GM21825 (cell line): ENCODE measurements around the gene ZBTB20.

Experiments
- ATAC-seq: cut with Tn5 transposase; IDR thresholded peaks from one replicate; pipeline ENCODE4 v1.9.1; 2021; ENCODE audit warnings: mild to moderate bottlenecking, moderate library complexity; ENCODE audit not compliant: unreplicated experiment

Gene ZBTB20

GRCh38 chr3:114327665-114328064 is 819.4 kb downstream of the ZBTB20 start:
- no peak for ATAC-seq

- peak; percentile 66 for ATAC-seq
Measured at GRCh38 chr3:114323546-114324254, 823.4 kb downstream of the ZBTB20 start.

DNA sequence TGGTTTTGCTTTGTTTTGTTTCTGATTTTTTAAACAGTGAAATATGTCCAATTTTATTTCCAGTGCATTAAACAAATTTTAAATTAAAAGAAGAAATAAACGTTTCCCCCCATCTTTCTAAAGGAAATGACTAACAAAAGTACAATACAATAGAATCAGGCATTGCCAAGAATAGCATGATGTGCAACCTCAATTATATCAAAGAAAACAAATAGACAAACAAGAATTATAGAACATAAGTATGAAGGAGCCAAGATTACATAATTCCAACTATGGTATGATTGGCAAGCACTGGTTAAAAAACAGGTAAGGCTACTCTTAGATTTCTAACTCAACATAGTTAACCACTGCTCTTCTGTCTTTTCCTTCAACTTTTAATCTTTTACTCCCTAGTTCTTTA is 826.8 kb downstream of the ZBTB20 start:
- no peak for ATAC-seq

DNA sequence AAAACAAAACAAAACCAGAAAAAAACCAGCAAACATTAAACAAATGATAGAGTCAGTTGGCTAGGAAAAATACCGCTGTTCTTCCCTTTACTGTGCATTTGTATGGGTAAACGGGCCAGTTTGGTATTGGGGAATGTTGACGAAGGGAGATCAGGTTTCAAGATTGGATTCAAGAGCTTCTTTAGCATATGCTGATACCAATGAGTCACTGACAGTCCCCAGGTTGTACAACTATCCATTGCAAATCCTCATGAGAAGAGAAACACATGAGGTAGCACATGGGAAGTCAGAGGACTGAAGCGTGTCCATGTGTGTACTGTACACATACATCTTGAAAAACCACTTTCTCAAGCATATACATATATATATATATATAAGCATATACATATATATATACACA is 827.6 kb downstream of the ZBTB20 start:
- no peak for ATAC-seq

DNA sequence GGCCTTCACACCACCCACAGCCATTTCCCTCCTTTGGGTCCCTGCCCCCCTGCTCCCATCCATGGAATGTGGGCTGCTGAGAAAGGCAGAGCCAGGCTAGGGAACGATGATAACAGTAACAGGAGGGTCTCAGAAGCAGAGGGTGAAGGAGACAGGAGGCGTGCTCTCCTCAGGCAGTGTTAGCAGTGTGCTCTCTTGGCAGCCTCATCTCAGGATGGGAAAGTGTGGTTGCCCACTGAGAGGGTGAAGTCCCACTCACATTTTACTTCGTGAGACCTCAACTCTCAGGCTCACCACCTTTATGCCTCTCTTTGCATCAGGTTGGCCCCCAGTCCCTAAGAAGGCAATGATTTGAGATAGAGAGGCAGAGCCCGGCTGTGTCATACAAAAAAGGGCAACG is 828.8 kb downstream of the ZBTB20 start:
- ATAC-seq, result no peak

GRCh38 chr3:114314282-114314681 is 832.8 kb downstream of the ZBTB20 start:
- ATAC-seq, result no peak

- no peak for ATAC-seq
Measured at GRCh38 chr3:114313426-114313825, 833.7 kb downstream of the ZBTB20 start.

- ATAC-seq, result no peak
Measured at GRCh38 chr3:114310695-114311094, 836.4 kb downstream of the ZBTB20 start.

DNA sequence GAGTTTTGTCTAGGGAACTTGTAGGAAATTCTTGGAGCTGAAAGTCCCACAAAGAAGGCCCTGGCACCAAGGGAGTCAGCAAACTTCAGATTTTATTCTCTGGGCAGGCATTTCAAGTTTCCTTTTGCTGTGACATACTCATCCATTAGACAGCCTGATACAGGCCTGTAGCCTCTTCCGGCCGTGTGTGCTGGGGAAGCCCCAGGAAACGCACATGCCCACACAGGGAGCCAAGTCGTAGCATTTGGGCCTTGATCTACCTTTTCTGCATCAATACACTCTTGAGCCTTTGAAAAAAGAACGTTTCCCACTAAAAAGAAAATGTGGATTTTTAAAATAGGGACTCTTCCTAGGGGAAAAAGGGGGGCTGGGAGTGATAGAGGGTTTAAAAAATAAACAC is 838.3 kb downstream of the ZBTB20 start:
- ATAC-seq, result peak; percentile 88

DNA sequence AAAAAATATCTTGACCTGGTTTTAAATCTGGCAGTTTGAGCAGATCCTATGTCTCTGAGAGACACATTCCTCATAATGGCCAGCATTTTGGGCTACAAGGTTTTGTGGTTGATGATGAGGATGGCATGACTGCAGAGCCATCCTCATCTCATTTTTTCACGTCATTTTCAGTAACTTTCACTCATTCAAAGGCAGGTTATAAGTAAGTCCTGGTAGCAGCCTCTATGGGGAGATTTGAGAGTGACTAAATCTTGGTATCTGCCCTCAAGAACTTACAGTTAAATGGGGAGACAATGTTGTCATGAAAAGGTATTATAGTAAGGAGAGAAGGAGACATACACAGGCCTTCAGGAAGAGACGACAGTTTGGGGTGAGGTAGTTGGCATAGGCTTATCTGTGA is 838.7 kb downstream of the ZBTB20 start:
- ATAC-seq, result no peak

GRCh38 chr3:114307832-114308231 is 839.3 kb downstream of the ZBTB20 start:
- no peak for ATAC-seq

DNA sequence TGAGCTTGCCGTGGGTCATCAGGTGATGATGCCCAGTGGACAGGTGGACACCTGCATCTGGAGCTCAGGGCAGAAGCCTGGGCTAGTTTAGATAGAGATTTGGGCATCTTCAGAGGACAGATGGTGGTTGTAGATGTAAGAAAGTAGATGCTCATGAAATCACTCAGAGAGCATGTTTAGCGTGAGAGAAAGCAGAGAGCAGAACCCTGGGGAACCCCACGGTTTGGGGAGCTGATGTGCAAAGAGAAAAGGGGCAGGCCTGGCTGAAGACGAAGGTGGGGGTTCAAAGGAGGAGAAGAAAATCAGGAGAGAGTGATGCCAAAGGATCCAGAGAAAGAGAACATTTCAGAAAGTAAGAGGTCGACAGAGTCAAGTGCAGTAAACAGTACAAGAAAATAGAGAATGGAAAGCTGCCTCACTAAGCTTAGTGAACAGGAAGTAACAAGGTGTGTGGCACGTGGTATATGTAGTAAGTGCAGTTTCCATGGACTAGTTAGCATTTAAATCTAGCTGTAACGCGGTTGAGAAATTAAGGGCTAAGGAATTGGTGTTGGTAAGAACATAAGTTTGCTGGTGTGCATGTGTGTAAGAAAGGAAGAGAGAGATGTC is 839.8 kb downstream of the ZBTB20 start:
- no peak for ATAC-seq

DNA sequence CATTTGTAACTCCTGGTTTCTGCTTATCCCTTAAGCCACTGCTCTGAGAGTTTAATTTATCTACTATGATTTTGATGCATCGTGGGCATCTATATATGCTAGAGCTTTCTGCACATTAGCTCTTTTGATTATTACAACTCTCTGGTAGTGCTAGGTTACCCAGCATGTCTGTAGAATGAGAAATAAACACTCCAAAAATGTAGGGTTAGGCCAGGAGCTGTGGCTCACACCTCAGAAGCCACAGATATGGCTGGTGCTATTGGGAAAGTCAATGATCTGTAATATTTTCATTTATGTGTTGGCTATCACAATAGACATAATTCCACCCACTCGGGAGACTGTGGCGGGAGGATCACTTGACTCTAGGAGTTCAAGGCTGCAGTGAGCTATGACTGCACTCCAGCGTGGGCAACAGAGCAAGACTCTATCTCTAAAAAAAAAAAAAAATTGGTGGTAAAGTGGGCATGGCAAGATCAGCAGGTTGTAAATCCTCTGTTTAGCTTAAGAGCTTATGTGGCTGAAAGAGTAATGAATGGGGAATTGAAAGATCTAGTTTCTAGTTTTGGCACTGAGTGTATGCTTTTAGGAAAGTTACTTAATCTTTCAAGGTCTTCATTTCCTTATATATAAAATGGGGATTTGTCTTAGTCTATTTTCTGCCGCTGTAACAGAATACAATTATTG is 847.0 kb downstream of the ZBTB20 start:
- ATAC-seq, result no peak

DNA sequence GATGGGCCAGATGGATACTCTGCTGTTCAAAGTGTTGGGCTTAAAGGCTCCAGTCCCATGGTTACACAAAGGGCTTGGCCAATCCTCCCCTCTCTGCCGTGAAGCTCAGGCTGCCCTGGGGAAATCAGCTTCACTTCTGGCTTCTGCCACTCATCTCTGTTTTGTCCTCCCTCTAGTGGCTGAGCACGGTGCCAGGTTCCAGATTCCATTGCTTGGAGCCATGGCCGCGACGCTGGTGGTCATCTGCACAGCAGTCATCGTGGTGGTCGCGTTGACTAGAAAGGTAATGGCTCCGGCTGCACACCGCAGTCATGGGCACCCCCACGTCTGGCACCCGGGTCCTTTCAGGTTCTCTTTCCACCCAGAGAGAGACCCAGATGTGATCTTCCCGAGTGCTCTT is 847.7 kb downstream of the ZBTB20 start:
- no peak for ATAC-seq

DNA sequence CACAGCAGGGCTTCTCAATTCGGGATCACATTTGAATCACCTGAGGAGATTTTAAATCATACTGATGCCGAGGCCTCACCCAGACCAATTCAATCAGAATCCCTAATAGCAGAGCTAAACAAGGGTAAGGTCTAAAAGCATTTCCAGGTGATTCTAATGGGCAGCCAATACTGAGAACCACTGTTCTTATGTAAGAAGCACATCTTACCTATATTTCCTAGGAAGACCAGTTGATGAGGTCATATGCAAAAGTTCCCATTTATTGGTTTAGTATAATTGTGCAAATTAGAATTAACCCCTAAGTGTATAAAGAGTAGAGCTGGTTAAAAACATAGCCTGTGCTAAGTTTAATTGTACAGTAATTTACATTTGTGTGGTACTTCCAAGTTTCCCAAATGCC is 851.1 kb downstream of the ZBTB20 start:
- no peak for ATAC-seq

GRCh38 chr3:114294940-114295480 is 852.1 kb downstream of the ZBTB20 start:
- ATAC-seq, result no peak

DNA sequence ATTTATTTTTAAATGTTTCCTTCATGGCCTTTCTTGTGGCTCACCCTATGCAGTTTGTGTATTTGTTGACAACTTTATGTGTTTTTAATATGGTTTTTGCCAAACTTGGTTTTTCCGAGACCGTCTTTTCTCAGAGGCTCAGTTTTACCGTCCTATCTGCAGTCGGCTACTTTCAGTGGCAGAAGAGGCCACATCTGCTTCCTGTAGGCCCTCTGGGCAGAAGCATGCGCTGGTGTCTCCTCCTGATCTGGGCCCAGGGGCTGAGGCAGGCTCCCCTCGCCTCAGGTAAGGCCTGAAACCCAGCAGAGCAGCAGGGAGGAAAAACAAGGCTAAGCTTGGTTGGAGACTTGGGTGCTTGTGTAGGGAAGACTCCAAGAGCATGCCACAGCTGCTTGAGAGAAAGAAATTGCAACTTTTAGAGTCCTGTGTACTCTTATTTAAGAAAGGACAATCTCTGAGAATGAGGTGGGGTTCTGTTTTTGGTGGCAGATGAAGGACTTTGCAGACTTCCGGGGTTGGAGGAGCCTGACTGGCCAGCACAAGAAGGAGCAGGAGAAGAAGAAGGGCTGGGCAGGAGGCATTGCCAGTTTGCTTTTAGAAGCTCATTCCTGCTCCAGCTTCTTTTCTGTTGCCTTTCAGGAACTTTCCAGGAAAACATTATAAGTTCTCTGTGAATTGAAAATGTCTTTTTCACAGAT is 853.1 kb downstream of the ZBTB20 start, which contains the start of gene TIGIT:
Gene TIGIT (plus strand): TSS at position 191 of the 698 bp plus-strand sequence. CDS start 34 bp downstream, at position 225.
- no peak for ATAC-seq

- peak; percentile 86 for ATAC-seq
Measured at GRCh38 chr3:114290911-114291901, 855.9 kb downstream of the ZBTB20 start.

DNA sequence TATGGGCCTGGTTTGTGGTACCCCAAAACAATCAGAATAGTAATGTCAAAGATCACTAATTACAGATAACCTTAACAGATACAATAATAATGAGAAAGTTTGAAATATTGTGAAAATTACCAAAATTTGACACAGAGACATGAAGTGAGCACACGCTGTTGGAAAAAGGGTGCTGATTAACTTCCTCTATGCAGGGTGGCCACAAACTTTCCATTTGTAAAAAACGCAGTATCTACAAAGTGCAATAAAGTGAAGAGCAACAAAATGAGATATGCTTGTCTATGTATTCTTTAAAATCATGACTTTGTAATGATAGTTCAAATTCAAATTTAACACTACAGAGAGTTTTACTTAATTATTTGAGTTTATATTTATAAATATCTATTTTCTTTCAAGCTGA is 860.8 kb downstream of the ZBTB20 start:
- no peak for ATAC-seq

- ATAC-seq, result no peak
Measured at GRCh38 chr3:114285648-114286230, 861.3 kb downstream of the ZBTB20 start.
